ENCODE measurements around the gene BDKRB2. TPM values are rescaled to one million over a fixed set of nuclear protein-coding genes. Genes with fewer than 3 reads are reported as not detected.

The BDKRB2 gene
- total RNA-seq, 1 experiment from 2014 or later, result 0.05 TPM

DNA sequence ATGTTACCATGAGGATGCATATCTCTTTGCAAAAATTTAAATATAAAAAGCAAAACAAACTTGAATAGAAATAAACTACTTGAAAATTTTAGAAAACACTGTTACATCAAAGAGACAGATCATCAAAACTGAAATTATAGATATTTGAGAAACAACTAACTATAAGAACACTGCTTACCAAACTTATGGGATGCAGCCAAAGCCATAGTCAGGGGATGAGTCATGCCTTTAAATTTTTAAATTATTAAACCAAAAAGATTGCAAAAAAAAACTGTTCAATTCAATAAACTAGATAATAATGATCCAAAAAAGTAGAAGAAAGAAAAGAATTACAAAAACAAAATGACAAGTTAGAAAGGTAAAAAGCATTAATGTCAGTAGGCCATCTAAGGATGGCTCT lies 7.5 kb downstream of the BDKRB2 start:
- BruUV-seq (replicated peaks), result no TSS peak
- Histone ChIP-seq H3K4me1 (ENCODE audit: control insufficient read depth, insufficient read depth, low read length) (no peaks in the 10 kb centered on the region), H3K4me3 (ENCODE audit: low read depth in 2 of 2, low read length in 2 of 2) (no peak overlapping the region), H3K27me3 (ENCODE audit: control insufficient read depth, insufficient read depth, low read length) (no peaks in the 10 kb centered on the region), H3K9me3 (ENCODE audit: control insufficient read depth, insufficient read depth, low read depth, low read length) (no peaks in the 10 kb centered on the region), H3K36me3 (ENCODE audit: control insufficient read depth, insufficient read depth, low read length) (no peaks in the 10 kb centered on the region), H3K27ac (ENCODE audit: low read length) (no peak overlapping the region)
- no peak for TF ChIP-seq TCF7L2 (IDR thresholded peaks at IDR 0.05; ENCODE audit: low read depth, low read length)
- POLR2A ChIA-PET, result no interaction called here
- in situ Hi-C loops (cut with HindIII; ENCODE audit: low pct_unique_long_range_greater_than_20kb, low sequenced_read_pairs), result no loop called here
- intact Hi-C loops (cut with micrococcal nuclease; ENCODE audit: unreplicated experiment), result no loop called here
- DNase-seq (ENCODE audit: low read depth, low spot score) (no peak), ATAC-seq (no peak)
- CTCF ChIA-PET, result no interaction called here

DNA sequence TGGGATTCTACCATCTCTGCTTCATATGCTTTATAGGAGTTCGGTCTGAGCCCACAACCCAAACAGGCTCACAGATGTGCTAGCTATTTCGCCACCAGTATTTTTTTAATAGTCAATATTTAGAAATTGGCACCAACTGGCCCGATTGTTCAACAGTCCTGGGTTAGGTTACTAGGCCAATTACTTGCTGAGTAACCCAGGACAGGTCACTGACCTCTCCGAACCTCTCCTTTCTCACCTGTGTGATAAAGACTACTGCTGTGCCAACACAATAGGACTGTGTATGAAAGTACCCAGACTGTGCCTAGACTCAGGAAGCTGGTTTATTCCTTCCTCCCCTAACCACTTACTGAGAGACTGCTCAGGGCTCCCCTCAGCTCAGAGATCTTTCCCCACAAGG lies 8.3 kb downstream of the BDKRB2 start:
- H3K36me3 ChIP-seq (ENCODE audit: control insufficient read depth, insufficient read depth, low read length), result no peaks in the 10 kb centered on the region
- intact Hi-C loops (cut with micrococcal nuclease; ENCODE audit: unreplicated experiment) (no loop called here), in situ Hi-C loops (cut with HindIII; ENCODE audit: low pct_unique_long_range_greater_than_20kb, low sequenced_read_pairs) (no loop called here)
- TF ChIP-seq, protein P1, sequence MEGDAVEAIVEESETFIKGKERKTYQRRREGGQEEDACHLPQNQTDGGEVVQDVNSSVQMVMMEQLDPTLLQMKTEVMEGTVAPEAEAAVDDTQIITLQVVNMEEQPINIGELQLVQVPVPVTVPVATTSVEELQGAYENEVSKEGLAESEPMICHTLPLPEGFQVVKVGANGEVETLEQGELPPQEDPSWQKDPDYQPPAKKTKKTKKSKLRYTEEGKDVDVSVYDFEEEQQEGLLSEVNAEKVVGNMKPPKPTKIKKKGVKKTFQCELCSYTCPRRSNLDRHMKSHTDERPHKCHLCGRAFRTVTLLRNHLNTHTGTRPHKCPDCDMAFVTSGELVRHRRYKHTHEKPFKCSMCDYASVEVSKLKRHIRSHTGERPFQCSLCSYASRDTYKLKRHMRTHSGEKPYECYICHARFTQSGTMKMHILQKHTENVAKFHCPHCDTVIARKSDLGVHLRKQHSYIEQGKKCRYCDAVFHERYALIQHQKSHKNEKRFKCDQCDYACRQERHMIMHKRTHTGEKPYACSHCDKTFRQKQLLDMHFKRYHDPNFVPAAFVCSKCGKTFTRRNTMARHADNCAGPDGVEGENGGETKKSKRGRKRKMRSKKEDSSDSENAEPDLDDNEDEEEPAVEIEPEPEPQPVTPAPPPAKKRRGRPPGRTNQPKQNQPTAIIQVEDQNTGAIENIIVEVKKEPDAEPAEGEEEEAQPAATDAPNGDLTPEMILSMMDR (IDR thresholded peaks at IDR 0.05), result no peak
- TF ChIP-seq TCF7L2 (IDR thresholded peaks at IDR 0.05; ENCODE audit: low read depth, low read length) (no peak), POLR2AphosphoS5 (IDR thresholded peaks at IDR 0.05; ENCODE audit: low read depth, low read length) (no peak), SIN3A (IDR thresholded peaks at IDR 0.05; ENCODE audit: borderline replicate concordance, insufficient read depth, low read depth, low read length) (no peak)
- TF ChIP-seq, protein P2, sequence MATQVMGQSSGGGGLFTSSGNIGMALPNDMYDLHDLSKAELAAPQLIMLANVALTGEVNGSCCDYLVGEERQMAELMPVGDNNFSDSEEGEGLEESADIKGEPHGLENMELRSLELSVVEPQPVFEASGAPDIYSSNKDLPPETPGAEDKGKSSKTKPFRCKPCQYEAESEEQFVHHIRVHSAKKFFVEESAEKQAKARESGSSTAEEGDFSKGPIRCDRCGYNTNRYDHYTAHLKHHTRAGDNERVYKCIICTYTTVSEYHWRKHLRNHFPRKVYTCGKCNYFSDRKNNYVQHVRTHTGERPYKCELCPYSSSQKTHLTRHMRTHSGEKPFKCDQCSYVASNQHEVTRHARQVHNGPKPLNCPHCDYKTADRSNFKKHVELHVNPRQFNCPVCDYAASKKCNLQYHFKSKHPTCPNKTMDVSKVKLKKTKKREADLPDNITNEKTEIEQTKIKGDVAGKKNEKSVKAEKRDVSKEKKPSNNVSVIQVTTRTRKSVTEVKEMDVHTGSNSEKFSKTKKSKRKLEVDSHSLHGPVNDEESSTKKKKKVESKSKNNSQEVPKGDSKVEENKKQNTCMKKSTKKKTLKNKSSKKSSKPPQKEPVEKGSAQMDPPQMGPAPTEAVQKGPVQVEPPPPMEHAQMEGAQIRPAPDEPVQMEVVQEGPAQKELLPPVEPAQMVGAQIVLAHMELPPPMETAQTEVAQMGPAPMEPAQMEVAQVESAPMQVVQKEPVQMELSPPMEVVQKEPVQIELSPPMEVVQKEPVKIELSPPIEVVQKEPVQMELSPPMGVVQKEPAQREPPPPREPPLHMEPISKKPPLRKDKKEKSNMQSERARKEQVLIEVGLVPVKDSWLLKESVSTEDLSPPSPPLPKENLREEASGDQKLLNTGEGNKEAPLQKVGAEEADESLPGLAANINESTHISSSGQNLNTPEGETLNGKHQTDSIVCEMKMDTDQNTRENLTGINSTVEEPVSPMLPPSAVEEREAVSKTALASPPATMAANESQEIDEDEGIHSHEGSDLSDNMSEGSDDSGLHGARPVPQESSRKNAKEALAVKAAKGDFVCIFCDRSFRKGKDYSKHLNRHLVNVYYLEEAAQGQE (IDR thresholded peaks at IDR 0.05; ENCODE audit: insufficient read depth in 1 of 2, low read depth in 2 of 2, low read length in 1 of 2), result no peak
- H3K4me3 ChIP-seq (ENCODE audit: low read depth in 2 of 2, low read length in 2 of 2), result no peak overlapping the region
- POLR2A ChIA-PET, result no interaction called here
- no peak overlapping the region for H3K27ac ChIP-seq (ENCODE audit: low read length)
- CTCF ChIA-PET, result no interaction called here
- BruUV-seq (replicated peaks), result no TSS peak
- no peaks in the 10 kb centered on the region for H3K9me3 ChIP-seq (ENCODE audit: control insufficient read depth, insufficient read depth, low read depth, low read length)
- H3K27me3 ChIP-seq (ENCODE audit: control insufficient read depth, insufficient read depth, low read length), result no peaks in the 10 kb centered on the region
- H3K4me1 ChIP-seq (ENCODE audit: control insufficient read depth, insufficient read depth, low read length), result no peaks in the 10 kb centered on the region
- no peak for ATAC-seq
- DNase-seq (ENCODE audit: low read depth, low spot score), result no peak

DNA sequence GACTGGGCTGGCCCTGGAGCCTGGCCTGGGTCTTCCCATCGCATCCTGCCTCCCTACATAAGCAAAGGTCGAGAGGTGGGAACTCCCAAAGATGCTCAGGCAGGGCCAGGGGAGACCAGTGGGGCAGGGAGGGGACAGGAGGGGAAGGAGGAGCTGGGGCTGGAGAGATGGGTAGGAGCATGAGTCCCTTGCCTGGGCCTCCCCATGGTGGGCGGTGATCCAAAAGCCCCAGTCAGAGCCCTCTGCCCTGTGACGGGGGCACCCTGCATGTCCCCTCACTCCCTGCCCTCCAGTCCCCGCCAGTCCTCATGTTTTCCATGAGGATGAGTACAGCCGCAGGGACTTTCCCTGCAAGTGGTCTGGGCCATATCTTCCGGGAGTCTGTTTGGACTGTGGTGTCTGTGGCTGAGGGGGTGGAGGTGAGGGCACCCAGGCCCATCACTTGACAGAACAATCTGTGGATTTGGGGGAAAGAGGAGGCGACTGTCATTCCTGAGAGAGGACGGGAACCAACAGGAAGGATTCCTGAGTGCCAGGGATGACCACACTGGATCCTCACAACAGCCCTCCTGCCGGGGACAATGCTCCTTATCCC lies 9.3 kb downstream of the BDKRB2 start:
- no peaks in the 10 kb centered on the region for H3K36me3 ChIP-seq (ENCODE audit: control insufficient read depth, insufficient read depth, low read length)
- ATAC-seq, result no peak
- POLR2A ChIA-PET, result no interaction called here

More for the DNA sequence above, 9.3 kb downstream of the BDKRB2 start:
- TF ChIP-seq POLR2AphosphoS5 (IDR thresholded peaks at IDR 0.05; ENCODE audit: low read depth, low read length), result no peak
- TF ChIP-seq, protein P1 (IDR thresholded peaks at IDR 0.05), result no peak
- TF ChIP-seq SIN3A (IDR thresholded peaks at IDR 0.05; ENCODE audit: borderline replicate concordance, insufficient read depth, low read depth, low read length), result no peak
- TF ChIP-seq, protein P2 (IDR thresholded peaks at IDR 0.05; ENCODE audit: insufficient read depth in 1 of 2, low read depth in 2 of 2, low read length in 1 of 2), result no peak
- no peak for TF ChIP-seq TCF7L2 (IDR thresholded peaks at IDR 0.05; ENCODE audit: low read depth, low read length)
- no peaks in the 10 kb centered on the region for H3K4me1 ChIP-seq (ENCODE audit: control insufficient read depth, insufficient read depth, low read length)
- BruUV-seq (replicated peaks), result no TSS peak
- H3K27ac ChIP-seq (ENCODE audit: low read length), result no peak overlapping the region
- H3K4me3 ChIP-seq (ENCODE audit: low read depth in 2 of 2, low read length in 2 of 2), result no peak overlapping the region
- intact Hi-C loops (cut with micrococcal nuclease; ENCODE audit: unreplicated experiment), result no loop called here
- H3K9me3 ChIP-seq (ENCODE audit: control insufficient read depth, insufficient read depth, low read depth, low read length), result no peaks in the 10 kb centered on the region
- CTCF ChIA-PET, result no interaction called here
- in situ Hi-C loops (cut with HindIII; ENCODE audit: low pct_unique_long_range_greater_than_20kb, low sequenced_read_pairs), result no loop called here
- no peak for DNase-seq (ENCODE audit: low read depth, low spot score)
- no peaks in the 10 kb centered on the region for H3K27me3 ChIP-seq (ENCODE audit: control insufficient read depth, insufficient read depth, low read length)
